Right atrium auricular region (tissue), 2 donors: Measurements from ENCODE around the gene FGF13. TPM values are rescaled to one million over a fixed set of nuclear protein-coding genes. Genes with fewer than 3 reads are reported as not detected.

ENCODE experiments used
- DNase-seq: peaks from one replicate; pipeline ENCODE4 v3.0.0-alpha.2; 2019; ENCODE audit warnings: low spot score
- H3K27ac ChIP-seq, 2 donors: fragments of 200-600 bp; sonication (generic); 1 replicate in 1 of 2; 2 replicates in 1 of 2; pipeline ENCODE4 v1.5.1; 2016 to 2019
- H3K27me3 ChIP-seq, 2 donors: fragments of 200-600 bp; sonication (generic); one replicate each; pipeline versions ENCODE4 v1.5.1 to v1.6.0; 2017 to 2019
- H3K36me3 ChIP-seq: fragments of 200-600 bp; sonication (generic); one replicate; pipeline ENCODE4 v1.5.1; 2016
- H3K4me1 ChIP-seq, 2 donors: fragments of 200-600 bp; sonication (generic); one replicate each; pipeline versions ENCODE4 v1.5.1 to v1.6.0; 2017 to 2019
- H3K4me3 ChIP-seq, 2 donors: fragments of 200-600 bp; sonication (generic); 1 replicate in 1 of 2; 2 replicates in 1 of 2; pipeline ENCODE4 v1.5.1; 2017 to 2019; ENCODE audit warnings: mild to moderate bottlenecking in 1 of 2, moderate library complexity in 1 of 2
- H3K9me3 ChIP-seq, 2 donors: fragments of 200-600 bp; sonication (generic); one replicate each; pipeline ENCODE4 v1.5.1; 2019
- total RNA-seq, 2 donors: library from RNA; depleted of rRNA; stranded (reverse); fragments of >200 nt; gene quantifications; one replicate each; pipeline ENCODE4 v1.1.0, GENCODE V29; 2016
- TF ChIP-seq, protein P1 (sequence below), 2 donors: fragments of 200-600 bp; sonication (generic); IDR thresholded peaks; one replicate each; pipeline ENCODE4 v1.5.1; 2019; ENCODE audit warnings: antibody characterized with exemption in 2 of 2

The FGF13 gene
- total RNA-seq, 2 donors from 2014 or later = 1.3 to 1.9 TPM

DNA sequence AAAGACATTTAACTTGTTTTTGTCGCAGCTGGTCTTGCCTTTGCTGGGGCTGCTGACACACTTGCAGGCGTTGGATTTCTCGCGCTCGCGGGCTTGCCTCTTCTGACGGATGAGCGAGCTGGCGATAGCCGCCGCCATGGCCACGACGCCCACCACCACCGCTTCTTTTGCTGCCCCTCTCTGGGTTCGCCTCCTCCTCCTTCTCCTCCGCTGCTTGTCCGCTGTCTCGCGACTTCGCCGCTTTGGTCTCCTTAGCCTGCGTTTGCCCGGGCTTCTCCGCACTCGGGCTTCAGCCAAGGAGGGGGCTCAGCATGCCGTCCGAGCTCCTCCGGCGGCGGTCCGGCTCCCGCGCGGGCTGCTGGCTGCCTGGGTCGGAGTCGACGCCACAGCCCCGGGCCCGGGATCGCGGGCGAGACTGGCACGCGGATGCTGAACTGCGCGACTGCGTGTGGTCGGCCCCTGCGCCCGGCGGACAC is 613 bp downstream of the FGF13 start:
- no peaks in the 10 kb centered on the region for H3K9me3 ChIP-seq
- no peaks in the 10 kb centered on the region for H3K27me3 ChIP-seq
- TF ChIP-seq, protein P1, sequence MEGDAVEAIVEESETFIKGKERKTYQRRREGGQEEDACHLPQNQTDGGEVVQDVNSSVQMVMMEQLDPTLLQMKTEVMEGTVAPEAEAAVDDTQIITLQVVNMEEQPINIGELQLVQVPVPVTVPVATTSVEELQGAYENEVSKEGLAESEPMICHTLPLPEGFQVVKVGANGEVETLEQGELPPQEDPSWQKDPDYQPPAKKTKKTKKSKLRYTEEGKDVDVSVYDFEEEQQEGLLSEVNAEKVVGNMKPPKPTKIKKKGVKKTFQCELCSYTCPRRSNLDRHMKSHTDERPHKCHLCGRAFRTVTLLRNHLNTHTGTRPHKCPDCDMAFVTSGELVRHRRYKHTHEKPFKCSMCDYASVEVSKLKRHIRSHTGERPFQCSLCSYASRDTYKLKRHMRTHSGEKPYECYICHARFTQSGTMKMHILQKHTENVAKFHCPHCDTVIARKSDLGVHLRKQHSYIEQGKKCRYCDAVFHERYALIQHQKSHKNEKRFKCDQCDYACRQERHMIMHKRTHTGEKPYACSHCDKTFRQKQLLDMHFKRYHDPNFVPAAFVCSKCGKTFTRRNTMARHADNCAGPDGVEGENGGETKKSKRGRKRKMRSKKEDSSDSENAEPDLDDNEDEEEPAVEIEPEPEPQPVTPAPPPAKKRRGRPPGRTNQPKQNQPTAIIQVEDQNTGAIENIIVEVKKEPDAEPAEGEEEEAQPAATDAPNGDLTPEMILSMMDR (IDR thresholded peaks at IDR 0.05) = no peak
- no peaks in the 10 kb centered on the region for H3K36me3 ChIP-seq
- peak overlapping the region; percentile 31 to 48 for H3K4me3 ChIP-seq
- no peak for DNase-seq
- H3K4me1 ChIP-seq = no peaks in the 10 kb centered on the region
- H3K27ac ChIP-seq = no peak overlapping the region

DNA sequence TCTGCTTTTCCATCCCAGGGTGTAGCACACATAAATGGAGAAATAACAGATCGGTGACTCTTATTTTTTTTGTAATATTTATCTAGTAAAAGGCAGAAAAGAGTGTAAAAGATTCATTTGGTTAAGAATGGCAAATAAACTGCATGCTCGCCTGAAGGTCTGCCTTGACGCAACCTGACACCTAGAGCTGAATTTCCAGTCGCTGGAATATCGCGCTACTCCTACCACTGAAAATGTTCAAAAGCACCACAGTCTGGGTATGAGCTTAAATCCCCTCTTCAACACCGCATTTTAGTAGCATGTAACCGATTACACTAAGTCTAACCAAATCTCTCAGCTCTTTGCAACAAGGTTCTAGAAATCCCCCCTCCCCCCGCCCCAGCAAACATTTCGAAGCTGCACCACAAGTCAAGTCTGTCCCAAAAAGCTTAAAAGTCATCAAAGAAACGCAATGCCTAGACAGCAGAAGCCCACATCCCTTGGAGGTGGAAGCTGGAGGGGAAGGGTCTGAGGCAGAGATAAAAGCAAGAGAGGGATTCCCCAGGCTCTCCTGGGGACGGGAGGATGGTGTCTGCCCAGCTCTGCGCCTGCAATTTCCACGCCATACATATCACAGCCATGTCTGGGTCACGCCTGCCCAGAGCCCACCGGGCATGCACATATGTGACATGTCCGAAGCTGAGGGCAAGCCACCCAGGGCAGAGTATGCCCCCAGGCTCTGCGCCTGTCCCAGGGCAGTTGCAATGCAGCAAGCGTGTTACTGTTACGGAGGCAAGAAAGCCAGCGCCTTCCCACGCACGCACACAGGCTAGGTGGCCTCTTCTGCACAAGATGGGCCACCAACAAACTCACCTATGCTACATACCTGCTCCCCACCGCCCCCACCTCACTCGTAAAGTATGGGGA is 1.4 kb downstream of the FGF13 start:
- Histone ChIP-seq H3K27ac (no peak overlapping the region), H3K9me3 (no peaks in the 10 kb centered on the region), H3K27me3 (no peaks in the 10 kb centered on the region), H3K4me1 (no peaks in the 10 kb centered on the region), H3K4me3 (peak overlapping the region; percentile 31 to 48), H3K36me3 (no peaks in the 10 kb centered on the region)
- TF ChIP-seq, protein P1 (IDR thresholded peaks at IDR 0.05) = no peak
- no peak for DNase-seq

DNA sequence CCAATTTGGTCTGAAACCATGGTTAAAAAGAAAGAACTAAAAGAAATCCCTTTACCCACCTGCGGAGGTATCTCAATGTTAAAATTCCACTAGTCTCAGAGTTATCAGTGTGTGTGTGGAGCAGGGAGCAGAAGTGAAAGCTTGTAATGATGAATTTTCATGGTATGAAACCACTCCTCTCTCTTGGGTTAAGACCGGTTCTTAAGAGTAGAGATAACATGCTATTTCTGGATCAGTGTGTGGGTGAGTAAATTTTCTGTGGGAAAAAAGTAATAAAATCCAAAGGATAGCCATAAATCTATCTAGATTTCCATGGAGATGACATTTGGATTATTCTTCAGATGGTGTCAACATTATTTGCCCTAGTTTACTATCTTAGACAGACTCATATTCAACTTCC is 3.2 kb downstream of the FGF13 start:
- Histone ChIP-seq H3K4me3 (no peak overlapping the region), H3K9me3 (no peaks in the 10 kb centered on the region), H3K27ac (no peak overlapping the region), H3K4me1 (no peaks in the 10 kb centered on the region), H3K27me3 (no peaks in the 10 kb centered on the region), H3K36me3 (no peaks in the 10 kb centered on the region)
- TF ChIP-seq, protein P1 (IDR thresholded peaks at IDR 0.05) = no peak
- no peak for DNase-seq

DNA sequence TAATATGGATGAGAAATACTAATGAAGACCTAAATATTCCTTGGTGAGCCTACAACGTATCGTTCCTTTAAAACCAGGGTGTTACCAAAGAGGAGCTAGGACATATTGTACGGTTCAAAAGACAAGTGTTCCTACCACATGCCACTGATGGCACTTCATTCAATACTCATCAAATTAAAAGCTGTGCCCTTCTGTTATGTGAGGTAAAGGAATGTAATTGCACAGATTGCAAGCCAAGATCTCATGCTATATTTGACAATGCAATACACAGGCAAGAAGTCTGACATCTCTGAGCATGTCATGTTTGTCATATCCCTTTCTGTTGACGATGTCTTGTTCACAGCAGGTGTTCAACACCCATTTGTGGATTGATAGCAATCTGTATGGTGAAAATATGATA is 6.9 kb downstream of the FGF13 start:
- H3K36me3 ChIP-seq = no peaks in the 10 kb centered on the region
- no peaks in the 10 kb centered on the region for H3K4me1 ChIP-seq
- no peak overlapping the region for H3K27ac ChIP-seq
- no peak for DNase-seq
- no peaks in the 10 kb centered on the region for H3K9me3 ChIP-seq
- TF ChIP-seq, protein P1 (IDR thresholded peaks at IDR 0.05) = no peak
- H3K27me3 ChIP-seq = no peaks in the 10 kb centered on the region
- H3K4me3 ChIP-seq = no peak overlapping the region

DNA sequence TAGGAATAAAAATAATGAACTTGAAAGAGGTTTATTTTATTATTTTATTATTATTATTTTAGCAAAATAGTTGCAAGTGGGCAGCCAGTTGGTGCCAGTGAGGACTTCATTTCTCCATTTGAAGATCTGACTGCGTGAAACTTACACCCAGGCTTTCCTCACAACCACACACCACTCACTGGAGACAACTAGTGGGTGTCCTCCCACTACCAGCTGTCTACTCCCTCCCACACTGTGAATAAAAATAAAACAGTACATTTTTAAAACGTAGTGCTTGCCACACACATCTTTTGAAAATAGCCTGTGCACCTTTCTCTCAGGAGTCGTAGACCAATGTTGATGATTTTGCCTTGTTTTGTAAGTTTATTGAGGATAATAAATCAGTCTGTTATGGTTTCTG is 7.4 kb downstream of the FGF13 start:
- TF ChIP-seq, protein P1 (IDR thresholded peaks at IDR 0.05) = no peak
- Histone ChIP-seq H3K27ac (no peak overlapping the region), H3K36me3 (no peaks in the 10 kb centered on the region), H3K27me3 (no peaks in the 10 kb centered on the region), H3K4me3 (no peak overlapping the region), H3K9me3 (no peaks in the 10 kb centered on the region), H3K4me1 (no peaks in the 10 kb centered on the region)
- no peak for DNase-seq
